Upper lobe of left lung (tissue), 4 donors: ENCODE results near the gene NUP210L.

Experiments used
- CTCF ChIP-seq, 6 experiments: fragments of 450-650 bp in 4 of 6; fragments of 200-600 bp in 2 of 6; sonication (generic) in 2 of 6; IDR thresholded peaks; one replicate each; pipeline ENCODE4 v1.5.1; 2016 to 2019; ENCODE audit warnings: antibody characterized with exemption in 6 of 6
- EP300 ChIP-seq, 4 donors: sonication (generic); formaldehyde crosslinking; IDR thresholded peaks; one replicate each; pipeline ENCODE4 v1.5.1; 2017; ENCODE audit warnings: antibody characterized with exemption in 4 of 4, control low read depth in 2 of 4
- POLR2A ChIP-seq, 4 donors: fragments of 450-650 bp; IDR thresholded peaks; one replicate each; pipeline ENCODE4 v1.5.1; 2016 to 2017; ENCODE audit warnings: antibody characterized with exemption in 4 of 4, mild to moderate bottlenecking in 2 of 4
- POLR2AphosphoS5 ChIP-seq, 2 donors: sonication (generic); formaldehyde crosslinking; IDR thresholded peaks; one replicate each; pipeline ENCODE4 v1.5.1; 2017; ENCODE audit warnings: antibody characterized with exemption in 2 of 2

- no peak for TF ChIP-seq CTCF (IDR thresholded peaks at IDR 0.05)
- no peak for TF ChIP-seq POLR2A (IDR thresholded peaks at IDR 0.05)
- no peak for TF ChIP-seq POLR2AphosphoS5 (IDR thresholded peaks at IDR 0.05)
- TF ChIP-seq EP300 (IDR thresholded peaks at IDR 0.05), result no peak
Observed at GRCh38 chr1:153956997-153957715, 197.7 kb downstream of the NUP210L start.
